Tibial nerve (tissue), 4 donors: ENCODE data around the gene PDGFRA.

Experiments
- EP300 ChIP-seq, 2 donors: sonication (generic); formaldehyde crosslinking; IDR thresholded peaks; one replicate each; pipeline ENCODE4 v1.6.1; 2017; ENCODE audit warnings: antibody characterized with exemption in 2 of 2, mild to moderate bottlenecking in 1 of 2
- TF ChIP-seq, protein P1 (sequence below), 5 experiments: fragments of 200-600 bp in 3 of 5; fragments of 450-650 bp in 2 of 5; sonication (generic) in 3 of 5; IDR thresholded peaks; one replicate each; pipeline ENCODE4 v1.5.1; 2016 to 2019; ENCODE audit warnings: antibody characterized with exemption in 5 of 5, mild to moderate bottlenecking in 3 of 5, moderate library complexity in 2 of 5

DNA sequence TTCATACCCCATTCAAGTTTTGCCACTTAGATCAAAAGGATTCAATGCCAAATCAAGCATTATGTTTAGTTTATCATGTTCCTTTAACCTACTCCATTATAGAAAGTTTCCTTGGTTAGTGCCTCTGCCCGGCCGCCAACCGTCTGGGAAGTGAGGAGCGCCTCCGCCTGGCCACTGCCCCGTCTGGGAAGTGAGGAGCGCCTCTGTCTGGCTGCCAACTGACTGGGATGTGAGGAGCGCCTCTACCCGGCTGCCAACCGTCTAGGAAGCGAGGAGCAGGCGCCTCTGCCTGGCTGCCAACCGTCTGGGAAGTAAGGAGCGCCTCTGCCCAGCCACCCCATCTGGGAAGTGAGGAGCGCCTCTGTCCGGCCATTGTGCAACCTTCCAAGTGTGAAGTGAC is 36.3 kb upstream of the PDGFRA start:
- TF ChIP-seq, protein P1, sequence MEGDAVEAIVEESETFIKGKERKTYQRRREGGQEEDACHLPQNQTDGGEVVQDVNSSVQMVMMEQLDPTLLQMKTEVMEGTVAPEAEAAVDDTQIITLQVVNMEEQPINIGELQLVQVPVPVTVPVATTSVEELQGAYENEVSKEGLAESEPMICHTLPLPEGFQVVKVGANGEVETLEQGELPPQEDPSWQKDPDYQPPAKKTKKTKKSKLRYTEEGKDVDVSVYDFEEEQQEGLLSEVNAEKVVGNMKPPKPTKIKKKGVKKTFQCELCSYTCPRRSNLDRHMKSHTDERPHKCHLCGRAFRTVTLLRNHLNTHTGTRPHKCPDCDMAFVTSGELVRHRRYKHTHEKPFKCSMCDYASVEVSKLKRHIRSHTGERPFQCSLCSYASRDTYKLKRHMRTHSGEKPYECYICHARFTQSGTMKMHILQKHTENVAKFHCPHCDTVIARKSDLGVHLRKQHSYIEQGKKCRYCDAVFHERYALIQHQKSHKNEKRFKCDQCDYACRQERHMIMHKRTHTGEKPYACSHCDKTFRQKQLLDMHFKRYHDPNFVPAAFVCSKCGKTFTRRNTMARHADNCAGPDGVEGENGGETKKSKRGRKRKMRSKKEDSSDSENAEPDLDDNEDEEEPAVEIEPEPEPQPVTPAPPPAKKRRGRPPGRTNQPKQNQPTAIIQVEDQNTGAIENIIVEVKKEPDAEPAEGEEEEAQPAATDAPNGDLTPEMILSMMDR (IDR thresholded peaks at IDR 0.05) = no peak
- no peak for TF ChIP-seq EP300 (IDR thresholded peaks at IDR 0.05)
